GM18499 (cell line): ENCODE measurements around the gene POLR2E.
A peak's percentile ranks its signal among the peaks of the same experiment; 100 is the strongest.

Experiments
- ATAC-seq: cut with Tn5 transposase; IDR thresholded peaks from one replicate; pipeline ENCODE4 v1.9.1; 2021; ENCODE audit warnings: moderate number of reproducible peaks; ENCODE audit not compliant: insufficient read depth, unreplicated experiment

Gene POLR2E

DNA sequence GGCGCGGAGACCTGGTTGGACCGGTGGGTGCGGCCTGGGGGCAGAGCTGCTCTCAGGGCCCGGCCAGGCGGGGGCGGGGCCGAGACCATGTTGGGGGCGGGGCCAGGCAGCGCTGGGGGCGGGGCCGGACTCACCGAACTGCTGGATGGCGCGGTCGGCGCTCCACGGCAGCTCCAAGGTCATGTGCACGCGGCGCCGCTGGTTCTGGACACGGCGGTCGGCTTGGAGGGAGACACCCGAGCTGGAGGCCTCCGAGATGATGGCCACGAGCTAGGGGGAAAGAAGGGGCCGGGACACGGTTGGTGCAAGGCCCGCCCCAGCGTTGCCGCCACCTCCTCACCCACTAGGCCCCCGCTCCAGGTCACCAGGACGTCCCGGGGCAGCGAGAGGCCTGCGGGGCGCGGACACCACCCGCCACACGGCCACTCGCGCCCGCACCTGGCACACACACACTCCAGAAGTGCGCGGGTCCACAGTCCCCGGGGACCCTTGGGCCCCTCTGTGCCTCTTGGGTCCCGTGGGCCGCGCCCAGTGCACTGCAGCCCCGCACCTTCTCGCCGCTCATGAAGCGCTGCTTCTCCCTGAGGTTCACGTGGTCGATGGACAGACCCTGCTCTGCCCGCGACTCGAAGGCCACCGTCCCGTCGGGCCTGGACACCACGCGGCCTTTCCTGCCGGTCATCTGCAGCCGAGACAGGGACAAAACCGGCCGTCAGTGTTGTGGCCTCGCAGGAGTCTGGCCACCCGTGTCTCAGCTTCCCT lies 17.3 kb upstream of the POLR2E start:
- ATAC-seq, result no peak

DNA sequence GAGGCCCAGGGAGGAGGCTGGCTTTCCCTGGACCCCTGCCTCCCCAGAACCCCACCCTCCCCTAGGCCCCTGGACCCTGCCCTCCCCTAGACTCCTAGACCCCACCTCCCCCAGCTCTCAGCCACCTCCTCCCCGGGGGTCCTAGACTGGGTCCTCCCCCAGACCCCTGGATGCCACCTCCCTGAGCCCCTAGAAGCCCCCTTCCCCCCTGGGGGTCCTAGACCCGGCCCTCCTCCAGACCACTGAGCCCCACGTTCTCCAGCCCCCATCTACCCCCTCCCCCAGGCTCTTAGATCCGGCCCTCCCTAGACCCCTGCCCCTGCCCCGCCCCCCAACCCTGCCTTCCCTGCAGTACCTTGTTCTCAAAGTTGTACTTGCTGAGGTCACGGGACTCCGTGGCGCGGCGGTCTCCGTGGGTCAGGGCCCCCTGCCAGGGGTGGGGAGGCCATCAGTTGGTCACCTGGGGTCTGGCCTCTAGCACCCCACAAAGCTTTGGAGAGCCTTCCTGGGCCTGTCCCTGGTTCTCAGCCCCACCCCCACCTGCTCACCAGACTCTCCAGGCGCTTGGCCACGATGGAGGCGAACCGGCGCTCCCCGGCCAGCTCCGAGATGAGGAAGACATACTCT lies 16.6 kb upstream of the POLR2E start:
- no peak for ATAC-seq

DNA sequence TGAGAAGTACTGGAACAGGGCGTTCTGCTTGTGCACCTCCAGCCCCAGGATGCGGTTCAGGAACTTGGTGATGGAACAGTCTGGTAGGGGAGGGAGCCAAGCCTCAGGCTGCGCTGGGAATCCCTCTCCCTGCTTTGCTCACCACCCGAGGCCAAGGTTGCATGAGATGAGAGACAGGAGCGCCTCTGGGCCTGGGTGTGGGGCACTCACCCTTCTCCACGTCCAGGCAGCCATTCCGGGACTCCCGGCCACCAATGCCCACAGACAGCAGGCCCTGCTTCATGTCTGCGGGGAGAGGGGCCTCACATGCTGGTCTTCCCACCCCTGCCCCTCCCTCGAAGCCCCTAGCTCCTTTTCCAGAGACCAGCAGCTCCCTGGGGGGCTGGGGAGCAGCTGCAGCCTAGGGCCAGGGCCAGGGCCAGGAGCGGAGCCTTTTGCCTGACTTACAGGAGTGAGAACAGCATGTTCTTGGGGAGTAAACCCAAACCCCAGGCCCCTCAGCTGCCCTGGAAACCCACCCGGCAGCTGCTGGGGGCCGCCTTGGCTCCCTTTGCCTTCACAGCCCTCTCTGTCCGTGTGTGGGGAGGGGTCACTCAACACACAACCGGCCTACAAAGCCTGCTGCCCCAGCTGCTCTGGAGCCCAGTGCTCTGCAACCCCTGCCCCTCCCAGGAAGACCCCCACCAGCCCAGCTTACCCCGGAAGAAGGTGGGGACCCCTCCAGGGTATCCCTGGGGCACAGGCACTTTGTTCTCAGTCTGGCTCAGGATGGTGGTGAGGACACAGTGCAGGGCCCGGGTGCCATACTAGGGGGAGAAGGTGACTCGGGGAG lies 15.8 kb upstream of the POLR2E start:
- no peak for ATAC-seq

DNA sequence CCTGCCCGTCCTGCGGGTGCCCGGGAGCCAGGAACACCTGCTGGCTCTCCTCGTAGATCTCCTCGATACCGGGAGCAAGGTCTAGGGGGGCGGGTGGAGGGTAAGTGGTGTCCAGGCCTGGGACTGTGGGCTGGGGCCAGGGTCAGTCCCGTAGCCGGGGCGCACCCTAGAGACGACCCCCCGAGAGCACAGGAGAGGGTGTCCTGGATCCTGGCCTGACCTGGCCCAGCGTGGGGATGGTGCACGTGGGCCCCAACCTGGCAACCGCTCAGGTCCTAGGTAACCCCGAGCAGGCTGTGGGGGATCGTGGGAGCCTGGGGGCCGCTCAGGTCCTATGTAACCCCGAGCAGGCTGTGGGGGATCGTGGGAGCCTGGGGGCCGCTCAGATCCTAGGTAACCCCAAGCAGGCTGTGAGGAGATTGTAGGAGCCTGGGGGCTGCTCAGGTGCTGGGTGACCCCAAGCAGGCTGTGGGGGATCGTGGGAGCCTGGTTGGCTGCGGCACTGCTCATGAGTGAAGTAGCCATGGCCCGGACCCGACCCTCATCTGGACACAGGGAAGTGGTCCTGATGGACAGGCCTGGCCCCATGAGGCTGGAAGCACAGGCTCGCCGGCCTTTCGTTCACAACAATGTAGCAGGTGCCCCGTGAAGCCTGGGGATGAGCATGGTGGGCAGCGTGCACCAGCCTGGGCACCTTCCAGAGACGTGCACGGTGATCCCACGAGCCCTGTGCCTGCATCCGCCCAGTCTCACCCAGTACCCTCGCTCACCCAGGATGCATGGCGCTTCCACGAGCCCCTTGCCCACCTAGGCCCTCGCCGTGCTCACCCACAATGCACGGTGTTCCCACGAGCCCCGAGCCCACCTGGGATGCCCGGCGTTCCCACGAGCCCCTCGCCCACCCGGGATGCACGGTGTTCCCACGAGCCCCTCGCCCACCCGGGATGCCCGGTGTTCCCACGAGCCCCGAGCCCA lies 14.8 kb upstream of the POLR2E start:
- no peak for ATAC-seq

DNA sequence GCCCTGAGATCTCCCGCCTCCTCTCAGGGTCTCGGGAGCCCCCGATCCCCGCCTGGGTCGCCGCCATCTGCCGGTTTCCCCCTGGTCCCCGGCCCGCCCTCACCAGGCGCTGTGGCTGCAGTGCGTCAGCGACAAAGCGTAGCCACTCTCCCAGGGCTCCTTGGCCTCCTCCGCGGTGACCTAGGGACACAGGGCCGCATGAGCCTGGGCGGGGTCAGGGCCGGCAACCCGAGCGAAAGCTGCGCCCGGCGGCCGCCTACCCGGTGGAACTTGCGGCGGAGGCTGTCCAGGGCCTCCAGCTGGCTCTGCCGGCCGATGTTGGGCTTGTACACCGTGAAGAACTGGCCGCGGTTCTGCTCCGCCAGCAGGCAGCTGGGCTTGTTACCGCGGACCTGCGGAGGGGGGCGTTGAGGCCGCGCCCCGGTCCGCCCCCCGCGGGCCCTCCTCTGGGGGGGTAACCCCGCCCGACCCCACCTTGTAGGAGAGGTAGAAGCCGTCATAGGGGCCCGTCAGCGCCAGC lies 13.9 kb upstream of the POLR2E start:
- ATAC-seq, result no peak

DNA sequence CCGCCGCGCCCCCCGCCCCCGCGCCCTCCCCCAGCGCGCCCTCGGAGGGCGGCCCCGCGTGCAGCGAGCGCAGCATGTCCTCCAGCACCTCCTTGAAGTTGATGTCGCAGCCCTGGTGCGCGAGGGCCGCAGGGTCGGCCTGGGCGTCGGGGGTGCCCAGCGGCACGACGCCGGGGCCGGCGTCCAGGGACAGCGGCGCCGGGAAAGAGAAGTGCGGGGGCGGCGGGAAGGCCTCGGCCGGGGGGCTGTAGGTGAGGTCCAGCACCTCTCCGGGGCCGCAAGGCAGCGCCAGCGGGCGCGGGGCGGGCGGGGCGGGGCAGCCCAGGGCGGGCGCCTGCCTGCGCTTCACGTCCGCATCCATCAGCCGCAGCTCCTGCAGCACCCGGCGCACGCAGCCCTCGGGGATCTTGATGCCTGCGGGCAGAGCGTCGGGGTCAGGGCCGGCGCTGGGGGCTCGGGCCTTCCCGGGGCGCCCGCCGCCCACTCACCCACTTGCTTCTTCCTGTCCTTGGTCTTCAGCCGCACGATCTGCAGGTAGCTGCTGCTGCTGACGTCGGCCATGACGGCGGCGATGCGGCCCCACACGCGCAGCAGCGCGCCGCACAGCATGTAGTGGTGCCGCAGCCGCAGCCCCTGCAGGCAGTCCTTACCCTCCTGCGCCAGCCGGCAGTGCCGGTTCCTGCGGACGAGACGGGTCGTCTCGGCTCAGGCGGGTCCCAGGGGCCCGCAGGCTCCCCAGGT lies 13.3 kb upstream of the POLR2E start:
- ATAC-seq, result no peak

DNA sequence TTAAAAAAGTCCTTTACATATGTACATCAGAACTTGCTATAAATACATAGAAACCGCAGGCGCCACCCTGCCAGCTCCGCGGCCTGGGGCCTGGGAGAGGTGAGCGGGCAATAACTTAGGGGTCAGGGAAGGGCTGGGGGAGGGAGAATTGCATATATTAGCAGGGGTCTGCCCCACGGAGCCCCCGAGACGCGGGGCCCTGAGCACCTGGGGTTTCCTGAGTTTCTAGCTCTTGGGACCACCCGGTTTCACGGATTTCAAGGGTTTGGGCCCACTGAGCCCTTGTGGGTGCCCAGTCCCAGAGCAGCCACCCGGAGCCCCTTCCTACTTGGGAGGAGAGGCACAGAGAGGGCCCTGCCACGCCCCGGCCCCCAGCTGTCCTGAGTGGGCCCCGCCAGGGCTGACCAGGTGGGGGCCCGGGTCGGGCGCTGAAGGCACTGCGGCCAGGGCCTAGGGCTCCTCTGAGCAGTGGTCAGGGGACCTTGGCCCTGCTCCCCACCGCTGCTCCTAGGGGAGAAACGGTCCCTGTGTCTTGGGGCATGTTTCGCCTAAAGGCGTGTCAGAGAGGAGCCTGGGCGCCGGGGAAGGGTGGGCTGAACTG lies 12.6 kb upstream of the POLR2E start:
- ATAC-seq, result no peak

DNA sequence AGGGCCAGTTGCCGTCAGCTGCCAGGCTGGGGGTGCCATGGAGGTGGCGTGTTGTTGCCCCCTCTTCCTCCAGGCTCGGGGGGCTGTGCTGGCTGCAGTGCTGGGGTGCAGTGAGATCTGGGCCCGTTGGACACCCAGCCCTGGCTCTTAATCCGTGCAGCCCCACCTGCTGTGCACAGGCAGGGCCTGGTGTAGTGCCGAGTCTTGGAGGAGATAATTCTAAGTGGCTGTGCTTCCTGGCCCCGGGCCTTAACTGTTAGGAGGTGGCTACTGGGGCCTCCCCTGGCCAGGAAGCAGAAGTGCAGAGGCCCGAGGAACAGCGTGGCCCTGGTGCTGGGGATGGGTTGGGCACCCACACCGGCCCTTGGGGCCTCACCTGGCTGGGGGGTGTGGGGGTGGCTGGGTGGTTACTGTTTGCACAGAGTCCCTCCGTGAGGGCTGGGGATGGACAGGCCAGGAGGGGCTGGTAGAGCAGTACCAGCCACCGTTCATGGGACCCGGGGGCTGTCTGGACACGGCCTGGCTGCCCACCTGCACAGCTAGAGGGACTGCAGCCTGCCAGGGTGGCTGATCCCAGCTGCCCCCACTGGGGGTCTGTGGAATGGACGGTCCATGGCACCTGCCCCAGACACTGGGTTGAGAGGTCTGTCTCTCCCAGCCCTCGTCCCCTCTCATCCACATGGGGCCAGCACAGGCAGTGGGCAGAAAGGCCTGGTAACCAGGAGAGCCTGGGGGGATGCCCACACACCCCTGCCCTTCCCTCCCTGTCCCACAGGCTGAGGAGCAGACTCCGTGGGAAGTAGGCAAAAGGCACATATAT lies 11.9 kb upstream of the POLR2E start:
- no peak for ATAC-seq

DNA sequence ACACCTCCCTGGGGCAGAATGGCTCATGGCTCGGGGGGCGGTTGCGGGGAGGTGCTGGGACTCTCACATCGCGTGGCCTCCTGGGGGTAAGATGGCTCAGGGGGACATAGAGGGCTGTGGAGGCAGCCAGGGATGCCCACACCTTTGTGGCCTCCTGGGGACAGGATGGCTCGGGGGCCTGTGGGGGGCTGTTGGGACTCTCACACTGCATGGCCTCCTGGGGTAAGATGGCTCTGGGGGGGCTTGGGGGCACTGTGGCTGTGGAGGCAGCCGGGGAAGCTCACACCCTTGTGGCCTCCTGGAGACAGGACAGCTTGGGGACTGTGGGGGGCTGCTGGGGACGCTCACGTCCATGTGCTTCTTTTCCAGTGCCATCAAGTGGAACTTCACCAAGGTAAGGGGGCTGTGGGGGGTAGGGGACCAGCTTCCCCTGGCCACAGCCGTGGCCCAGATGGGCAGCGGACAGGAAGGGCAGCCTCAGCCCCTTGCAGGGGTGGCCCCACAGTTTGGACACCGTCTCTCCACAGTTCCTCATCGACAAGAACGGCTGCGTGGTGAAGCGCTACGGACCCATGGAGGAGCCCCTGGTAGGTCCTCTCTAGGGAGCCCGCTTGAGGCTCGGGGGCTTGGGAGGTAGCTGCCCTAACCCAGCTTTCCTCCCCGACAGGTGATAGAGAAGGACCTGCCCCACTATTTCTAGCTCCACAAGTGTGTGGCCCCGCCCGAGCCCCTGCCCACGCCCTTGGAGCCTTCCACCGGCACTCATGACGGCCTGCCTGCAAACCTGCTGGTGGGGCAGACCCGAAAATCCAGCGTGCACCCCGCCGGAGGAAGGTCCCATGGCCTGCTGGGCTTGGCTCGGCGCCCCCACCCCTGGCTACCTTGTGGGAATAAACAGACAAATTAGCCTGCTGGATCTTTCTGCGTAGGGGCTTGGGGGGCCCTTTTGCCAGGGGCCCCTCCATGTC lies 11.0 kb upstream of the POLR2E start:
- no peak for ATAC-seq

DNA sequence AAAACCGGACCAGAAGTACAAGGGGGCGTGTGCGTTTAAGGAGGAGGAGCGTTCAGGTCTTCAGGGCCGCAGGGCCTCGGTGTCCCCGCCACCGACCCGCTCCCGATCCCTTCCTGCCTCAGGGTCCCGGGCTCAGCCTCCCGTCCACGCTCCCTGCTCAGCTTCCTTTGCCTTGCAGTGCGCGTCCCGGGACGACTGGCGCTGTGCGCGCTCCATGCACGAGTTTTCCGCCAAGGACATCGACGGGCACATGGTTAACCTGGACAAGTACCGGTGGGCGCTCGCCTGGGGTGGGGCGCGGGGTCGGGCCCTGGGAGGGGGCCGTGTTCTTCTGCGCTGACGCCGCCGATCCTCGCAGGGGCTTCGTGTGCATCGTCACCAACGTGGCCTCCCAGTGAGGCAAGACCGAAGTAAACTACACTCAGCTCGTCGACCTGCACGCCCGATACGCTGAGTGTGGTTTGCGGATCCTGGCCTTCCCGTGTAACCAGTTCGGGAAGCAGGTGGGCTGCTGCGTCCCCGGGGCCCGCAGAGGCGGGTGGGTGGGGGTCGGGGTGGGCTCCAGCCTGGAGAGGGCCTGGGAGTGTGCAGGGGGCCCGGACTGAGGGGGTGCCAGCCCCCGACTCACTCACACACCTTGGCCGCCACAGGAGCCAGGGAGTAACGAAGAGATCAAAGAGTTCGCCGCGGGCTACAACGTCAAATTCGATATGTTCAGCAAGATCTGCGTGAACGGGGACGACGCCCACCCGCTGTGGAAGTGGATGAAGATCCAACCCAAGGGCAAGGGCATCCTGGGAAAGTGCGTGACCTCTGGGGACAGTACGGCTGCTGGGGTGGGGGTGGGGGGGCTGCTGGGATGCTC lies 10.1 kb upstream of the POLR2E start:
- no peak for ATAC-seq

DNA sequence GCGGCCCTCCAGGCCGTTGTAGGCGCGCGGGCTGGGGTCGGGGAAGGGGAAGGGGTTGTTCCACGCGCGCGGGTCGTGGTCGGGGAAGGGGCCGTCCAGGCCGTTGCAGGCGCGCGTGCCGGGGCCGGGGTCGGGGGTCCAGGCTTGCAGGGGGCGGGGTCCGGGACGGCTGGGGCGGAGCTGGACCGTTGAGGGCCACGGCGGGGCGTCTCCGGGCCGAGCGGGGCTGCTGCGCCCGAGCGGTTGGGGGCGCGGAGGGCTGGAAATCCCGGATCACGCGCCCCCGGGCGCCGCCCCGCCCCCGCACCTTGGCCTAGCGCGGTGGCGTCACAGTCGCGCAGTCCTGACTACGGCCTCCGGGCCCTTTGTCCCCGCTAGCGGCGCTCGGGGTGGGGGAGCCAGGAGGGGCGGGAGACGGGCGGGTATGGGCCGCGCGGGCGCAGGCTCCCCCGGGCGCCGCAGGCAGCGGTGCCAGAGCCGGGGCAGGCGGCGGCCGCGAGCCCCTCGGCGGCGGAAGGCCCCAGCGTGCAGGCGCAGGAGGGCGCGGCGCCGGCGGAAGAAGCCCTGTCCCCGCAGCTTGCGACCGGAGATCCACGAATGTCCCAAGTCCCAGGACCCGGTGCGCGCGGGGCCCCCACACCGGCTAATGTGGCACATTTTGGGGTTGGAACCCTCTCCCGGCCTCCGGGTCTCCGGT lies 9.3 kb upstream of the POLR2E start:
- no peak for ATAC-seq

DNA sequence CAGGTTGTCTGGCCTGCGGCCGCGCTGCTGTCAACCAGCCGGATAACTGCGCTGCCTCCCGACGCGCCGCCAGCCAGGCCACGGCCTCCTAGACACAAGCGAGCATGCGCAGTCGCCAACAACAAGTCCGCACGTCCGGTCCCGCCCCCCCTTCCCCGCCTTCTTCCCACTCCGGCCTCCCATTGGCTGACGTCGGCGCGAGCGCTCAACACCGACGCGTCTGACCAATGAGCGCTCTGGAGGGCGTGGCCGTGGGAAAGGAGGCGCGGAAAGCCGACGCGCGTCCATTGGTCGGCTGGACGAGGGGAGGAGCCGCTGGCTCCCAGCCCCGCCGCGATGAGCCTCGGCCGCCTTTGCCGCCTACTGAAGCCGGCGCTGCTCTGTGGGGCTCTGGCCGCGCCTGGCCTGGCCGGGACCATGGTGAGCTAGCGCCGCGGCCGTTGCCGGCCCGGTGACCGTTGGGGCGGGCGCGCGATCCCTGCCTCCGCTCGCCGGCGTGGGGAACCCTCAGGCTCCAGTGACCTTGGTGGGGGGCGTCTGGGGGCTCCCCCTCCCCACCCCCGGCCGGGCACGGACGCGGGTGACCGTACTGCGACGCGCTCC lies 8.6 kb upstream of the POLR2E start, which contains the start of gene GPX4:
TSS of gene GPX4 (plus strand) at position 287 of the 603 bp plus-strand sequence. CDS start at position 337, 50 bp downstream.
- peak; percentile 40 for ATAC-seq

DNA sequence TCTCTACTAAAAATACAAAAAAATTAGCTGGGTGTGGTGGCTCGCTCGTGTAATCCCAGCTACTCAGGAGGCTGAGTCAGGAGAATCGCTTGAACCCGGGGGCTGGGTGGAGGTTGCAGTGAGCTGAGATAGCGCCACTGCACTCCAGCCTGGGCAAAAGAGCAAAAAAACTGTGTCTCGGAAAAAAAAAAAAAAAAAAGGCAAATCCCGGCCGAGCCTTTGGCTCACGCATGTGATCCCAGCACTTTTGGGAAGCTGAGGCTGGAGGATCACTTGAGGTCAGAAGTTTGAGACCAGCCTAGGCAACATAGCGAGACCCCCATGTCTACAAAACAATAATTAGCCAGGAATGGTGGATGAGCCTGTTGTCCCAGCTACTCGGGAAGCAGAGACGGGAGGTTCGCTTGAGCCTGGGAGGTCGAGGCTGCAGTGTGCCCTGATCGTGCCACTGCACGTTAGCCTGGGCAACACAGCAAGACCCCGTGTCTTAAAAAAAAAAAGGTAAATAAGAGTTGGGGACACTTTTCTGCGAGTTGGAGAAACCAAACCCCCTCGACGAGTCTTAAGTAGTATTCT lies 8.0 kb upstream of the POLR2E start:
- ATAC-seq, result no peak

DNA sequence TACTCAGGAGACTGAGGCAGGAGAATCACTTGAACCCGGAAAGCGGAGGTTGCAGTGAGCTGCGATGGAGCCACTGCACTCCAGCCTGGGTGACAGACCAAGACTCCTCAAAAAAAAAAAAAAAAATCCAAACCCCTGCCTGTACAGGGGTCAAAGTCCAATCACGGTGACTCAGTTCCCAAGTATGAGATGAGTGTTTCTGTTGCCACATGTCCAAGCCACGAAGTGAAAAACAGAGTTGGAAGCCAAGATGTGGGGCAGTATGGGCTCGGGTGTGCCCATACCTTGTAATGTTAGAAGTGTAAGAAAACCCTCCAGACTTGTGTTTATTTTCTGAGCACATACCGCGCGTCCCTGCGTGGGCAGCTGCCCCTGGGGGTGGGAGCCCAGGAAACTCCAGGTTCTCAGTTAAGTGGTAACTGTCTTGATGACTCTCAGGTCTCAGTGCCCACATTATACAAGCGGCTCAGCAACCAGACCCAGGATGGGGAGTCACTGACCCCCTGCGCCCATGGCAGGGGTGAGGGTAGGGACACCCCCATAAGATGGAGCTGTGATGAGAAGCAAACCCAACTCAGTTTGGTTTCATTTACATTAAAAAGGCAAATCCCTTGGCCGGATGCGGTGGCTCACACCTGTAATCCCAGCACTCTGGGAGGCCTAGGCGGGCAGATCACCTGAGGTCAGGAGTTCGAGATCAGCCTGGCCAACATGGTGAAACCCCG lies 7.4 kb upstream of the POLR2E start:
- no peak for ATAC-seq
